ENCODE measurements around the gene LRRC19. TPM values are rescaled to one million over a fixed set of nuclear protein-coding genes. Genes with fewer than 3 reads are reported as not detected.

Gene LRRC19
- total and polyA plus RNA-seq, 2 donors (not counting 1 experiment from before 2014, with no cell fraction given), result not detected

DNA sequence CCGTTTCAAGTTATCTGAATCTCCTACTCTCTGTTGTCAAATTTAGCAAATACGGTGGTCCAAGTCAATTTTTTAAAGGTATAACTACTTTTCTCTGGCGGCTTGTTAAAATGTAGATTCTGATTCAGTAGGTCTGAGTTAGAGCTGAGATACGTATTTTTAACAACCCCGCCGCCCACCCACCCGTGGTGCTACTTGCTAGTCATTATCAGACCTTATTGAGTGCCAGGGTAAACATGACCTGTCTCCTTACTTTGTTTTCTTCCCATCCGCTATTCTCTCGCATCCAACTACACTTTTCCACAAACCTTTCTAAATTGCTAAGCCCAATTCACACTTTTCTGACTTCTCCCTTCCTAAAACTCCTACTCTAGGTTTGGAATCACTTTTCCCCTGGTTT lies 57.7 kb downstream of the LRRC19 start:
- H2AFZ ChIP-seq (ENCODE audit: low read length), result peak overlapping the region; percentile 88
- H3K27ac ChIP-seq (ENCODE audit: insufficient read depth, low read length), result peak overlapping the region; percentile 99
- peak overlapping the region; percentile 98 for H3K9ac ChIP-seq (ENCODE audit: insufficient read depth, low read length)

GRCh38 chr9:26946753-26947727 lies 58.4 kb downstream of the LRRC19 start, which contains the start of gene PLAA:
PLAA (minus strand) TSS chr9:26947242; CDS start chr9:26947045, 197 bp downstream.
- H3K27ac ChIP-seq (ENCODE audit: insufficient read depth, low read length), result peak within 1 kb of the TSS; percentile 99
- peaks cover 47% of the 10 kb centered on the region for H3K79me2 ChIP-seq (ENCODE audit: control insufficient read depth, insufficient read depth, low read length)
- H3K36me3 ChIP-seq (ENCODE audit: control insufficient read depth, insufficient read depth, low read length), result no peaks in the 10 kb centered on the region
- TF ChIP-seq CTCF (conservative IDR thresholded peaks at IDR 0.05 in 1 of 2, IDR thresholded peaks at IDR 0.05 in 1 of 2; ENCODE audit: low read depth in 1 of 2, low read length in 2 of 2) (no peak), EZH2 (IDR thresholded peaks at IDR 0.05; ENCODE audit: low read length, missing control alignments) (no peak)
- peak within 1 kb of the TSS; percentile 88 to 94 (median 90) for H3K4me3 ChIP-seq (replicated peaks in 1 of 4; ENCODE audit: control extremely low read depth in 1 of 4, insufficient read depth in 1 of 4, low read depth in 3 of 4, low read length in 4 of 4)
- H4K20me1 ChIP-seq (ENCODE audit: control insufficient read depth, extremely low read depth, insufficient read depth, low read length), result no peaks in the 10 kb centered on the region
- peak within 1 kb of the TSS; percentile 88 for H2AFZ ChIP-seq (ENCODE audit: low read length)
- DNase-seq (ENCODE audit: low read depth in 2 of 2), result peak; percentile 92
- no peaks in the 10 kb centered on the region for H3K9me3 ChIP-seq (ENCODE audit: control insufficient read depth, insufficient read depth, low read depth, low read length)
- no peaks in the 10 kb centered on the region for H3K27me3 ChIP-seq (ENCODE audit: control insufficient read depth, insufficient read depth, low read length)
- H3K4me2 ChIP-seq (ENCODE audit: extremely low read depth, insufficient read depth, low read length), result peak within 1 kb of the TSS; percentile 95
- no peaks in the 10 kb centered on the region for H3K4me1 ChIP-seq (ENCODE audit: control insufficient read depth, extremely low read depth, insufficient read depth, low read length)
- H3K9ac ChIP-seq (ENCODE audit: insufficient read depth, low read length), result peak within 1 kb of the TSS; percentile 98

More for the DNA sequence above, 57.7 kb downstream of the LRRC19 start:
- Histone ChIP-seq H3K4me2 (ENCODE audit: extremely low read depth, insufficient read depth, low read length) (peak overlapping the region; percentile 16), H3K4me1 (ENCODE audit: control insufficient read depth, extremely low read depth, insufficient read depth, low read length) (no peaks in the 10 kb centered on the region), H3K79me2 (ENCODE audit: control insufficient read depth, insufficient read depth, low read length) (peaks cover 41% of the 10 kb centered on the region), H3K4me3 (replicated peaks in 1 of 4; ENCODE audit: control extremely low read depth in 1 of 4, insufficient read depth in 1 of 4, low read depth in 3 of 4, low read length in 4 of 4) (peak overlapping the region; percentile 88 to 94 (median 90)), H4K20me1 (ENCODE audit: control insufficient read depth, extremely low read depth, insufficient read depth, low read length) (no peaks in the 10 kb centered on the region), H3K36me3 (ENCODE audit: control insufficient read depth, insufficient read depth, low read length) (no peaks in the 10 kb centered on the region), H3K27me3 (ENCODE audit: control insufficient read depth, insufficient read depth, low read length) (no peaks in the 10 kb centered on the region), H3K9me3 (ENCODE audit: control insufficient read depth, insufficient read depth, low read depth, low read length) (no peaks in the 10 kb centered on the region)
- DNase-seq (ENCODE audit: low read depth in 2 of 2), result peak in 1 of 2 donors; percentile 26
- TF ChIP-seq CTCF (conservative IDR thresholded peaks at IDR 0.05 in 1 of 2, IDR thresholded peaks at IDR 0.05 in 1 of 2; ENCODE audit: low read depth in 1 of 2, low read length in 2 of 2), result no peak
- no peak for TF ChIP-seq EZH2 (IDR thresholded peaks at IDR 0.05; ENCODE audit: low read length, missing control alignments)

DNA sequence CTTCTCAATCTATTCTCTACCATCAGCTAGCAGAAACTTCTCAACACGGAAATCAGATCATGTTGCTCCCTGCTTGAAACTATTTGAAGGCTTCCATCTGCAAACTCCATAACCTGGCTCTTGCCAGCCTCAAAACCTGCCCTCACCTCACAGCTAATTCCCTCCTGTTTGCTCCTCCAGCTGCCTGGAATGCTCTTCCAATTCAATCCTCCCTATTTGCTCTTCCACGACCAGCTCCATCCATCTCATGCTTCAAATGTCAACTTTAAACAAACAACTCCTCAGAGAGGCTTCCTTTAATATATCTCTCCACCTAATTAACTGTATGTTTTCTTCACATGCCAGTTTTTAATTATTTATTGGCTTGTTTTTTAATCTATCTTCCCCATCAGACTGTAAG lies 59.9 kb downstream of the LRRC19 start:
- Histone ChIP-seq H3K27ac (ENCODE audit: insufficient read depth, low read length) (peak overlapping the region; percentile 99), H3K4me2 (ENCODE audit: extremely low read depth, insufficient read depth, low read length) (peak overlapping the region; percentile 95), H4K20me1 (ENCODE audit: control insufficient read depth, extremely low read depth, insufficient read depth, low read length) (no peaks in the 10 kb centered on the region), H3K27me3 (ENCODE audit: control insufficient read depth, insufficient read depth, low read length) (no peaks in the 10 kb centered on the region), H3K4me1 (ENCODE audit: control insufficient read depth, extremely low read depth, insufficient read depth, low read length) (no peaks in the 10 kb centered on the region), H3K9me3 (ENCODE audit: control insufficient read depth, insufficient read depth, low read depth, low read length) (no peaks in the 10 kb centered on the region), H3K79me2 (ENCODE audit: control insufficient read depth, insufficient read depth, low read length) (peaks cover 61% of the 10 kb centered on the region), H3K36me3 (ENCODE audit: control insufficient read depth, insufficient read depth, low read length) (no peaks in the 10 kb centered on the region), H3K9ac (ENCODE audit: insufficient read depth, low read length) (peak overlapping the region; percentile 44), H3K4me3 (replicated peaks in 1 of 4; ENCODE audit: control extremely low read depth in 1 of 4, insufficient read depth in 1 of 4, low read depth in 3 of 4, low read length in 4 of 4) (peak overlapping the region; percentile 88 to 94 (median 90)), H2AFZ (ENCODE audit: low read length) (no peak overlapping the region)
- DNase-seq (ENCODE audit: low read depth in 2 of 2), result no peak
- TF ChIP-seq CTCF (conservative IDR thresholded peaks at IDR 0.05 in 1 of 2, IDR thresholded peaks at IDR 0.05 in 1 of 2; ENCODE audit: low read depth in 1 of 2, low read length in 2 of 2) (no peak), EZH2 (IDR thresholded peaks at IDR 0.05; ENCODE audit: low read length, missing control alignments) (no peak)

Data from fibroblast of lung (primary cell).